HCT116 (cell line): ENCODE results near the gene RCOR1. TPM values are rescaled to one million over a fixed set of nuclear protein-coding genes. Genes with fewer than 3 reads are reported as not detected.

Experiments
- ATAC-seq: fragments of 200-7000 bp; cut with Tn5 transposase; 2 replicates; pipeline ENCODE4 v1.9.1; 2020; ENCODE audit warnings: mild to moderate bottlenecking, moderate library complexity
- BruUV-seq: library from RNA; stranded (reverse); fragments of 400-500 nt; replicated peaks from 2 replicates; lab custom pipeline; 2021; lab: Mats Ljungman, UMichigan
- CTCF ChIA-PET: fragments of 300-600 bp; sonication (Branson Sonifier 250); formaldehyde crosslinking; loops from one replicate; lab custom pipeline; 2021; ENCODE audit warnings: antibody characterized with exemption; lab: Charles Lee
- POLR2A ChIA-PET: fragments of 300-600, 350-600 bp; sonication (Branson Sonifier 250); formaldehyde crosslinking; loops from one replicate; lab custom pipeline; 2021; ENCODE audit warnings: antibody characterized with exemption; lab: Charles Lee
- RAD21 ChIA-PET, 2 experiments: fragments of 300-600 bp; sonication (Branson Sonifier 250); formaldehyde crosslinking; loops; one replicate each; lab custom pipeline; 2023; ENCODE audit warnings: low total read pairs in 2 of 2; ENCODE audit not compliant: uncharacterized antibody in 2 of 2, unreplicated experiment in 2 of 2, low non-redundant PET in 1 of 2; lab: Charles Lee
- DNase-seq: peaks from one replicate; pipeline ENCODE4 v3.0.0-alpha.2; 2010; ENCODE audit warnings: low read depth, low spot score
- H2AFZ ChIP-seq: fragments of 200-600 bp; shearing (Covaris generic), sonication (generic); 2 replicates; pipeline ENCODE4 v1.6.1; 2017; ENCODE audit warnings: low read depth, mixed run types, mixed read lengths, antibody characterized with exemption, low read length; ENCODE audit not compliant: poor library complexity, severe bottlenecking
- H3K27ac ChIP-seq: 2 replicates; pipeline ENCODE4 v1.5.1; 2012; ENCODE audit warnings: low read depth, low read length
- H3K27me3 ChIP-seq: fragments of 200-600 bp; sonication (generic); 2 replicates; pipeline ENCODE4 v1.6.1; 2016; ENCODE audit warnings: mixed run types, low read length, mixed read lengths; ENCODE audit not compliant: insufficient read depth
- H3K36me3 ChIP-seq, 2 experiments: fragments of 200-500 bp in 1 of 2; fragments of 200-600 bp in 1 of 2; sonication (Bioruptor generic) in 1 of 2; sonication (generic) in 1 of 2; 2 replicates each; pipeline versions ENCODE4 v1.5.1 to v1.6.1; 2014 to 2016; ENCODE audit warnings: low read length in 2 of 2, inconsistent platforms in 1 of 2, mixed read lengths in 1 of 2, mixed run types in 1 of 2; ENCODE audit not compliant: insufficient read depth in 2 of 2, control insufficient read depth in 1 of 2
- H3K4me1 ChIP-seq, 2 experiments: fragments of 200-600 bp in 1 of 2; sonication (generic) in 1 of 2; 2 replicates each; pipeline versions ENCODE4 v1.5.1 to v1.6.1; 2012 to 2017; ENCODE audit warnings: low read length in 2 of 2, inconsistent platforms in 1 of 2, mild to moderate bottlenecking in 1 of 2, mixed read lengths in 1 of 2, mixed run types in 1 of 2, moderate library complexity in 1 of 2; ENCODE audit not compliant: insufficient read depth in 2 of 2, control insufficient read depth in 1 of 2
- H3K4me2 ChIP-seq: fragments of 200-600 bp; sonication (generic); 2 replicates; pipeline ENCODE4 v1.6.1; 2017; ENCODE audit warnings: mixed run types, low read length, mixed read lengths
- H3K4me3 ChIP-seq, 2 experiments: fragments of 200-600 bp in 1 of 2; sonication (generic) in 1 of 2; replicated peaks in 1 of 2; 2 replicates each; pipeline ENCODE4 v1.5.1; 2011 to 2016; ENCODE audit warnings: low read length in 2 of 2, control low read depth in 1 of 2, low read depth in 1 of 2, mild to moderate bottlenecking in 1 of 2, mixed read lengths in 1 of 2, mixed run types in 1 of 2
- H3K79me2 ChIP-seq: fragments of 200-600 bp; sonication (generic); 2 replicates; pipeline ENCODE4 v1.6.1; 2017; ENCODE audit warnings: mild to moderate bottlenecking, mixed run types, low read length, moderate library complexity, mixed read lengths; ENCODE audit not compliant: insufficient read depth
- H3K9ac ChIP-seq: fragments of 200-600 bp; sonication (generic); 2 replicates; pipeline ENCODE4 v1.6.1; 2016; ENCODE audit warnings: low read length, mixed read lengths
- H3K9me2 ChIP-seq: fragments of 200-600 bp; sonication (generic), shearing (Covaris generic); 2 replicates; pipeline ENCODE4 v1.6.1; 2017; ENCODE audit warnings: mixed run types, mild to moderate bottlenecking, moderate library complexity; ENCODE audit not compliant: insufficient read depth
- H3K9me3 ChIP-seq, 2 experiments: fragments of 200-500 bp in 1 of 2; fragments of 200-600 bp in 1 of 2; sonication (Bioruptor generic) in 1 of 2; sonication (generic) in 1 of 2; 2 replicates each; pipeline ENCODE4 v1.6.1; 2014 to 2017; ENCODE audit warnings: low read length in 2 of 2, mixed read lengths in 2 of 2, inconsistent platforms in 1 of 2, low read depth in 1 of 2, mild to moderate bottlenecking in 1 of 2, mixed run types in 1 of 2, moderate library complexity in 1 of 2; ENCODE audit not compliant: control insufficient read depth in 1 of 2, insufficient read depth in 1 of 2
- H4K20me1 ChIP-seq: fragments of 200-600 bp; sonication (generic), shearing (Covaris generic); 2 replicates; pipeline ENCODE4 v1.6.1; 2017; ENCODE audit warnings: mixed run types, mild to moderate bottlenecking, moderate library complexity; ENCODE audit not compliant: insufficient read depth
- CBX3 ChIP-seq: IDR thresholded peaks from 2 replicates; pipeline ENCODE4 v1.6.1; 2012; ENCODE audit warnings: low read depth
- CEBPB ChIP-seq: IDR thresholded peaks from 2 replicates; pipeline ENCODE4 v1.6.1; 2012; ENCODE audit warnings: low read depth
- EGR1 ChIP-seq: IDR thresholded peaks from 2 replicates; pipeline ENCODE4 v1.6.1; 2012; ENCODE audit warnings: low read depth
- EZH2 ChIP-seq: fragments of 200-600 bp; sonication (generic); IDR thresholded peaks from 2 replicates; pipeline ENCODE4 v1.6.1; 2017; ENCODE audit warnings: antibody characterized with exemption, mixed run types
- EZH2phosphoT487 ChIP-seq: fragments of 200-600 bp; IDR thresholded peaks from 2 replicates; pipeline ENCODE4 v1.6.1; 2018; ENCODE audit warnings: antibody characterized with exemption, borderline replicate concordance
- JUND ChIP-seq: IDR thresholded peaks from 2 replicates; pipeline ENCODE4 v1.6.1; 2012
- MAX ChIP-seq: IDR thresholded peaks from 2 replicates; pipeline ENCODE4 v1.6.1; 2012
- RAD21 ChIP-seq: IDR thresholded peaks from 2 replicates; pipeline ENCODE4 v1.6.1; 2012; ENCODE audit warnings: low read depth, mild to moderate bottlenecking
- SRF ChIP-seq: IDR thresholded peaks from 2 replicates; pipeline ENCODE4 v1.6.1; 2012; ENCODE audit warnings: low read depth
- YY1 ChIP-seq: IDR thresholded peaks from 2 replicates; pipeline ENCODE4 v1.6.1; 2011; ENCODE audit warnings: low read length, low read depth, moderate library complexity, mild to moderate bottlenecking; ENCODE audit not compliant: insufficient replicate concordance; ENCODE audit errors: extremely low read depth
- ZFX ChIP-seq: fragments of 450-650 bp; IDR thresholded peaks from 2 replicates; pipeline ENCODE4 v1.6.1; 2017
- intact Hi-C: fragments of 100-400 bp; cut with micrococcal nuclease; formaldehyde crosslinking; loops from 2 replicates; pipeline ENCODE4 v1.10.0; 2022
- total RNA-seq: library from RNA; stranded (reverse); gene quantifications from one replicate; pipeline ENCODE4 v1.2.1, GENCODE V29; 2021; ENCODE audit not compliant: unreplicated experiment
- TF ChIP-seq, protein P1 (sequence below): IDR thresholded peaks from 2 replicates; pipeline ENCODE4 v1.6.1; 2012
- TF ChIP-seq, protein P2 (sequence below), 3 experiments: fragments of 200-600 bp in 1 of 3; sonication (generic) in 1 of 3; IDR thresholded peaks in 2 of 3; conservative IDR thresholded peaks in 1 of 3; 2 replicates each; pipeline ENCODE4 v1.5.1; 2012 to 2017; ENCODE audit warnings: low read depth in 2 of 3, low read length in 2 of 3, antibody characterized with exemption in 1 of 3, borderline replicate concordance in 1 of 3, control low read depth in 1 of 3, mild to moderate bottlenecking in 1 of 3, mixed read lengths in 1 of 3, mixed run types in 1 of 3, moderate library complexity in 1 of 3; ENCODE audit not compliant: insufficient read depth in 1 of 3
- TF ChIP-seq, protein P3 (sequence below): IDR thresholded peaks from 2 replicates; pipeline ENCODE4 v1.6.1; 2012; ENCODE audit warnings: low read depth

The RCOR1 gene
- total RNA-seq, 1 experiment from 2014 or later = 30.7 TPM

GRCh38 chr14:102708494-102708893, 116.0 kb downstream of the RCOR1 start:
- ChIA-PET RAD21 (no interaction called here), POLR2A (no interaction called here), CTCF (interaction anchor here (1.2 kb wide), 1 partner anchor 14 kb away, joined by 4 read pairs; no protein-coding TSS in a partner anchor)
- no peak overlapping the region for H3K4me2 ChIP-seq
- H3K9me3 ChIP-seq = no peaks in the 10 kb centered on the region
- peaks cover 4 to 16% of the 10 kb centered on the region in 2 experiments; a peak in 2 of 4 replicates for H3K4me1 ChIP-seq
- TF ChIP-seq, protein P1, sequence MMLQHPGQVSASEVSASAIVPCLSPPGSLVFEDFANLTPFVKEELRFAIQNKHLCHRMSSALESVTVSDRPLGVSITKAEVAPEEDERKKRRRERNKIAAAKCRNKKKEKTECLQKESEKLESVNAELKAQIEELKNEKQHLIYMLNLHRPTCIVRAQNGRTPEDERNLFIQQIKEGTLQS = no peak
- no peak for TF ChIP-seq MAX
- no peak for TF ChIP-seq CBX3
- TF ChIP-seq, protein P2, sequence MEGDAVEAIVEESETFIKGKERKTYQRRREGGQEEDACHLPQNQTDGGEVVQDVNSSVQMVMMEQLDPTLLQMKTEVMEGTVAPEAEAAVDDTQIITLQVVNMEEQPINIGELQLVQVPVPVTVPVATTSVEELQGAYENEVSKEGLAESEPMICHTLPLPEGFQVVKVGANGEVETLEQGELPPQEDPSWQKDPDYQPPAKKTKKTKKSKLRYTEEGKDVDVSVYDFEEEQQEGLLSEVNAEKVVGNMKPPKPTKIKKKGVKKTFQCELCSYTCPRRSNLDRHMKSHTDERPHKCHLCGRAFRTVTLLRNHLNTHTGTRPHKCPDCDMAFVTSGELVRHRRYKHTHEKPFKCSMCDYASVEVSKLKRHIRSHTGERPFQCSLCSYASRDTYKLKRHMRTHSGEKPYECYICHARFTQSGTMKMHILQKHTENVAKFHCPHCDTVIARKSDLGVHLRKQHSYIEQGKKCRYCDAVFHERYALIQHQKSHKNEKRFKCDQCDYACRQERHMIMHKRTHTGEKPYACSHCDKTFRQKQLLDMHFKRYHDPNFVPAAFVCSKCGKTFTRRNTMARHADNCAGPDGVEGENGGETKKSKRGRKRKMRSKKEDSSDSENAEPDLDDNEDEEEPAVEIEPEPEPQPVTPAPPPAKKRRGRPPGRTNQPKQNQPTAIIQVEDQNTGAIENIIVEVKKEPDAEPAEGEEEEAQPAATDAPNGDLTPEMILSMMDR (IDR thresholded peaks at IDR 0.05 in 2 of 3, conservative IDR thresholded peaks at IDR 0.05 in 1 of 3; ENCODE audit: borderline replicate concordance in 1 of 3, insufficient read depth in 1 of 3, low read depth in 2 of 3, low read length in 2 of 3) = no peak
- no peak for TF ChIP-seq YY1
- no peak for TF ChIP-seq EZH2phosphoT487
- TF ChIP-seq, protein P3, sequence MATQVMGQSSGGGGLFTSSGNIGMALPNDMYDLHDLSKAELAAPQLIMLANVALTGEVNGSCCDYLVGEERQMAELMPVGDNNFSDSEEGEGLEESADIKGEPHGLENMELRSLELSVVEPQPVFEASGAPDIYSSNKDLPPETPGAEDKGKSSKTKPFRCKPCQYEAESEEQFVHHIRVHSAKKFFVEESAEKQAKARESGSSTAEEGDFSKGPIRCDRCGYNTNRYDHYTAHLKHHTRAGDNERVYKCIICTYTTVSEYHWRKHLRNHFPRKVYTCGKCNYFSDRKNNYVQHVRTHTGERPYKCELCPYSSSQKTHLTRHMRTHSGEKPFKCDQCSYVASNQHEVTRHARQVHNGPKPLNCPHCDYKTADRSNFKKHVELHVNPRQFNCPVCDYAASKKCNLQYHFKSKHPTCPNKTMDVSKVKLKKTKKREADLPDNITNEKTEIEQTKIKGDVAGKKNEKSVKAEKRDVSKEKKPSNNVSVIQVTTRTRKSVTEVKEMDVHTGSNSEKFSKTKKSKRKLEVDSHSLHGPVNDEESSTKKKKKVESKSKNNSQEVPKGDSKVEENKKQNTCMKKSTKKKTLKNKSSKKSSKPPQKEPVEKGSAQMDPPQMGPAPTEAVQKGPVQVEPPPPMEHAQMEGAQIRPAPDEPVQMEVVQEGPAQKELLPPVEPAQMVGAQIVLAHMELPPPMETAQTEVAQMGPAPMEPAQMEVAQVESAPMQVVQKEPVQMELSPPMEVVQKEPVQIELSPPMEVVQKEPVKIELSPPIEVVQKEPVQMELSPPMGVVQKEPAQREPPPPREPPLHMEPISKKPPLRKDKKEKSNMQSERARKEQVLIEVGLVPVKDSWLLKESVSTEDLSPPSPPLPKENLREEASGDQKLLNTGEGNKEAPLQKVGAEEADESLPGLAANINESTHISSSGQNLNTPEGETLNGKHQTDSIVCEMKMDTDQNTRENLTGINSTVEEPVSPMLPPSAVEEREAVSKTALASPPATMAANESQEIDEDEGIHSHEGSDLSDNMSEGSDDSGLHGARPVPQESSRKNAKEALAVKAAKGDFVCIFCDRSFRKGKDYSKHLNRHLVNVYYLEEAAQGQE = no peak
- no peak for TF ChIP-seq EZH2
- TF ChIP-seq ZFX = no peak
- no peak for TF ChIP-seq SRF
- no peak for TF ChIP-seq RAD21
- no peak for TF ChIP-seq JUND
- TF ChIP-seq EGR1 = no peak
- no peak for TF ChIP-seq CEBPB
- no TSS peak for BruUV-seq
- DNase-seq (no peak), ATAC-seq (no peak)
- intact Hi-C loops = no loop called here
- H3K27me3 ChIP-seq = no peaks in the 10 kb centered on the region
- no peak overlapping the region for H3K27ac ChIP-seq
- H3K79me2 ChIP-seq = peaks cover 7% of the 10 kb centered on the region; the same call in 1 of the 2 replicates
- H2AFZ ChIP-seq = no peak overlapping the region
- H4K20me1 ChIP-seq = 0 out of 2 replicates have a peak, but pooled peaks cover 4% of the 10 kb centered on the region
- no peak overlapping the region for H3K4me3 ChIP-seq
- peaks cover 12 to 14% of the 10 kb centered on the region in 2 experiments; a peak in 3 of 4 replicates for H3K36me3 ChIP-seq
- H3K9ac ChIP-seq = no peak overlapping the region
- no peaks in the 10 kb centered on the region for H3K9me2 ChIP-seq
